ENCODE results near the gene TBC1D10B.

- TF ChIP-seq EZH2phosphoT487 (IDR thresholded peaks at IDR 0.05; ENCODE audit: borderline replicate concordance) (no peak), CTCF (IDR thresholded peaks at IDR 0.05 in 2 of 3, conservative IDR thresholded peaks at IDR 0.05 in 1 of 3; ENCODE audit: borderline replicate concordance in 1 of 3, insufficient read depth in 1 of 3, low read depth in 2 of 3, low read length in 2 of 3) (no peak), ZNF274 (IDR thresholded peaks at IDR 0.05; ENCODE audit: low read depth, low read length) (no peak), CEBPB (IDR thresholded peaks at IDR 0.05; ENCODE audit: low read depth) (no peak), POLR2AphosphoS5 (IDR thresholded peaks at IDR 0.05; ENCODE audit: low read depth, low read length) (no peak), POLR2A (IDR thresholded peaks at IDR 0.05; ENCODE audit: borderline replicate concordance, extremely low read depth, insufficient read depth, insufficient read length) (no peak), RAD21 (IDR thresholded peaks at IDR 0.05; ENCODE audit: low read depth) (no peak), SRF (IDR thresholded peaks at IDR 0.05; ENCODE audit: low read depth) (no peak)
Measured at GRCh38 chr16:30357715-30358576, 12.3 kb downstream of the TBC1D10B start.
